GM18867 (cell line): ENCODE measurements around the gene ZMYND10.

Experiments
- ATAC-seq: cut with Tn5 transposase; IDR thresholded peaks from one replicate; pipeline ENCODE4 v1.9.1; 2021; ENCODE audit warnings: mild to moderate bottlenecking, moderate library complexity; ENCODE audit not compliant: unreplicated experiment

The ZMYND10 gene

DNA sequence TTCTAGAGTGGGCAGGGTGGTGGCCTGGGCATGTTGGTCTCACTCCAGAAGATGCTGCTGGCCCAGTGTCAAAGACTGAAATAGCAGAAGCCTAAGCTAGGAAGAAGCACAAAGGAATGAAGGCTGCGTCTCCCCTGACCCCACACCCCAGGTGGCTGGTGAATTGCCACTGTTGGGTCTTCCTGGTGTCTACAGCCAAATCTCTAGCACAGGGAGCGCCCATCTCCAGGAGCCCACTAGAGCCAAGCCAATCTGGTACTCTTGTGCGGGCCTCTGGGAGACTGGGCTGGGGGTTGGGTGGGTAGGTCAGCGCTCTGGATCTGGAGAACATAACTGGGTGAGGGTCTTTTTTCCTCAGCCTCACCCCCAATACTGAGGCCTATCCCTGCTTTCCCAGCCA, 18.4 kb downstream of the ZMYND10 start:
- no peak for ATAC-seq

DNA sequence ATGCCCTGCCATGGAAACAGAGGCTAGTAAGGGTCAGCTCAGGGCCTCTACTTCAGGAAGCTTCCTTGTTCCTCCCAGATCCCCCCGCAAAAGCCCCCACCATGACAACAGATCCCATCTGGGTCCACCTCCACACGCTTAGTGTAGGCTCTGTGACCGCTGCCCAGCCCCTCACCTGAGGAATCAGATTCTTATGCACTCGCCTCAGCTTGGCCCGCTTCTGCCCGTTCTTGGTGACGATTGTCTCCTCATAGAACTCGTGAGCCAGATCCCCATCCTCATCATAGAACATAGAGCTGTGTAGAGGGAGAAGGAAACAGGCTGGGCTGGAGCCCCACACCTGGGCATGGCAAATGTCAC, 19.4 kb downstream of the ZMYND10 start:
- ATAC-seq = no peak

DNA sequence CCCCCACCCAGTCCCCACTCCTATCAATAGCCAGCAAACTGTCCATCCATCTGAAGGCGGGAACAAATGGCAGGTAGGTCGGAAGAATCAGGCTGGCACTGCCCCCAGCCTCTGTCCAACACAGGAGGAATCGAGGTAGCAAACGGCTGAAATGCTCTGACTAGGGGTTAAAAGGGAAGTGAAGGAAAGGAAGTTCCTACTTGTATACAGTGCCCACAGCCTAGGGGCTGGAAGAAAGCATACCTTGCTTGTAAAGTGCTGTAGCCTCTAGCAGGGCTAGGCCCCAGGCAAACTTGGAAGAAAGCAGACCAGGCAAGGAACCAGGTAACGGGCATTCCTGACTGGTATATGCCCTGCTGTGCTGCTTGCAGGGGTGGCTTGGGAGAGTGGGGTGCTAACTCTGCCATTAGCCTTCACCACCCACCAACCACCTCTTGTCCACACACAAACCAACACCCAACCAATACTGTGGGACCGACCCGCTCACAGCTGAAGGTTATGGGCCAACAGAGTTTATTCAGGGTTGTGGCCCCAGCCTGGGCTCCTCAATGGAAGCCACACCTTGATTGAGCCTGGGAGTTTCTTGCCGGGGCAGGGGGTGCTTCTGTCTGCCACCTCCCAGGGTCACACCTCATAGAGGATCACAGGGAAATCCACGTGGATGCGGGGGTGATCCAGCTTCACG, 19.9 kb downstream of the ZMYND10 start:
- ATAC-seq = no peak

DNA sequence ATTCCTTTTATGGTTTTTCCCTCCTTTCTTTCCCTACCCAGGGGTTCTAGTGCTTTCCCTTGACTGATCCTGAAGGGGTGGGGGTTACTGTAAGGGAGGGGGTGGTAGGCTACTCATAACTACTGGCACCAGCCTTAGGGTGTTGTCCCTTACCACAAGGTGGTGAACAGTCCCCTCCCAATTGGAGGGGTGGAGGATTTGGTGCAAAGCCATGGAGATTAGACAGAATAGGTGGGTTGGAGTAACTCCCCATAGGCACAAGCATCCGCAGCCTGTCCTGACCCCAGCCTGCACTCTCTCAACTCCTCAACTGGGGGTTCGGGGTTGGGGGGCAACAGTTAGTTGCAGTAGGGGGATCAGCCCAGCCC, 20.4 kb downstream of the ZMYND10 start:
- no peak for ATAC-seq

DNA sequence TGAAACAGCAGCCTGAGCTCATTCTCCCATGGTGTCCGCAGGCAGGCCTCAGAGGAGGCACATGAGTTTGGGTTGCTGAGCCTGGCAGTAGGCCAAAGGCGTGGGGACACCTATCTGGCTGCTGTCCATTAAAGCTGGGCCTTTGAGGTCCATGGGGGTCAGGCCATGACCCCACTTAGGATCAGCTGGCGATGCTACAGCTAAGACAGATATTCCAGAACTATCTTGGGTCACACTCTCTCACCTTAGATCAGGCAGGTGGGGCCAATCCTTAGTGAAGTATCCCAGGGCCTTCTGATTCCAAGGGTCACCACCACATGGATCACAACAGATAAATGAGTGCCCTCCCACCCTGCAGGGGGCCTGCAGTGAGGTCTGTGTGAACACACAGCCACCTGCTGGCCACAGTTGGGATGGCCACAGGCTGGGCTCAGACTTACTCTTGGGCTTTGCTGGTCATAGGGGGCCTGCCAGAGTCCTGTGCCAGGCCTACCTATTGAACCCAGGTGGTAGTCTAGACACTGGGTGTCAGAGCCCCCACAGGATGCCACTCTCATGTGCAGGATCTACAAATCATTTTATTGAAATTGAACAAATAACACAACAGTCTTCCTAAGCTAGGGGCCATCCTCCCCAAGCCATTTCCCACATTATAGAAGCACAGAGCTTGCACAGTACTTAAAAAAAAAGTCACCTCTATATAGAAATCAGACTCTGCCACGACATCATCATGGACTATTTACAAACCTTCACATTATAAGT, 21.0 kb downstream of the ZMYND10 start:
- ATAC-seq = no peak

DNA sequence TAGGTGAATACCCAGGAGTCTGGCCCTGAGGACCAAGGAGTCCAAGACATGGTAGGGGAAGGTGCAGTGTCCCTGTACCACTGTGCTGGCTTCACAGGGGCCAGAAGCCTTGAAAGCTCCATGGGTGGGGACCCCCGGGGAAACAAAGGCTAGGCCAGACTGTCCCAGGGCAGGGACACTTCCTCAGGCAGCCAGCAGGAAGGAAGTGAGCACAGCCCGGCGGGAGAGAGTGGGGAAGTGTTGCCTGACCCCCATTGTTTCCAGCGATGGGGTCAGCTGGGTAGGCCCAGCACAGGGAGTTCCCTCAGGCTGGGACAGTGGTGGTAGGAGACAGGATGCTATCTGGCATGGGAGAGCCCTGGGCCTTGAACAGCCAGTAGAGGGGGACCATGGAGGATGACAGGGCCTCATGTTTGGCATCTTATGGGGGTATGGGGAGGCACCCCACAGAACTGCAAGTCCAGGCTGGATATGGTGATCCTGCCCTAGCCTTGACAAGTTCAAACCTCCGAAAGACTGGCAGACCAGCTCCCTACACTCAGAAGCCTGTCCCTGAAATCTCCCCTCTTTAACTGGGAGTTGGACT, 21.8 kb downstream of the ZMYND10 start:
- no peak for ATAC-seq

DNA sequence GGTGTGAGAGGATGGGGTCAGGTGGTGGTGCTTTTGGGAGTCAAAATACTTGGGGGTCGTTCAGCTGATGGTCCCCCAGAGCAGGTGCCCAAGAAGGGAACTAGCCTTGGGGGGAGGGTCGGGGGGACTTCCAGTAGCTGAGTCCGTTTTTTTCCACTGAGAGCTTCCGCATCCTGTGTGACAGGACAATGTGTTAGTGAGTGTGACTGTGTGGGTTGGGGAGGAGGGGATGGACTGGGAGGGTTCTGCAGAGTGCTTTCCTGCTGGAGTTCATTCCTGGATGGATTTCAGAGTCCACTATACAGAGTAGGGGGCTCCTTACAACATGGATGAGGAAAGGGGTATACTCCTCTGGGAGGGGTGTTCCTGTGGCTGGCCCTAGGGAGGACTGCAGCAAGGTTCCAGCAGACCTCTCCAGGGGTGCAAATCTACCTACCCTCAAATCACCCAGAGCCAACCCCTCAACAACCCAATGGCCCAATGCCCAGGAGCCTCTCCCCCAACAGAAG, 22.4 kb downstream of the ZMYND10 start:
- ATAC-seq = no peak

DNA sequence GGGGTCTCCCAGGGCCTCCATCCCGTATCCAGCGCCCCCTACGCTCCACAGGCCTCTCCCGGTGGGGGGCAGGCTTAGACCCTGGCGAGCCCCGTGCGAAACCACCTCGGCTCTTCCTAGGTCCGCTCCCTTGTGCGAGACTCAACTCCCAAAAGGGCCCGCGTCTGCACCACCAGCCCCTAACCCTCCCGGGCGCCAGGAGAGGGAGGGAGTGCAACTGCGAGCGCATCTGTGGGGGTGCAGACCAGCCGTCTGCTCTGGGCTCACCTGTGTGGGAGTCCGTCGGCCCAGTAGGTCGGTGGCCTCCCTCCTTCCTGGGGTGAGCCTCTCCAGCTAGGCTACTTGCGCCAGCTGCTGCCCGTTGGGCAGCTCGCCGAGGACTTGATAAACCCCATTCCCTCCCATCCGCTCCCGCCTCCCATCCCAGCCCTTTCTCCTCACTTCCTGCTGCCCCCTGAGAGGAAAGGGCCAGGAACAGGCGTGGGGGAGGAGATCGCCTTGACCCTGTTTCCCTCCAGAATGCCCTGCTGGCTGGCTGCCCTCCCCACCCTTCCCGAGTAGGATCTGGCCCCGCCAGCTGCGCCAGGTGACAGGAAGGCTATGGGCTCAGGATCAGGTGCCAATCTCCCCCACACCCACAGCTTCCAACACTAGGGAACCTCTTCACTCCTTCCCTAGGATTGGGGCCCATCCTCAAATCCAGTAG, 23.0 kb downstream of the ZMYND10 start, which contains the start of gene HYAL2:
Gene HYAL2, minus strand, starts transcription at position 360 of the 706 bp plus-strand sequence. CDS start 2,256 bp downstream, outside the sequence.
- ATAC-seq = no peak

DNA sequence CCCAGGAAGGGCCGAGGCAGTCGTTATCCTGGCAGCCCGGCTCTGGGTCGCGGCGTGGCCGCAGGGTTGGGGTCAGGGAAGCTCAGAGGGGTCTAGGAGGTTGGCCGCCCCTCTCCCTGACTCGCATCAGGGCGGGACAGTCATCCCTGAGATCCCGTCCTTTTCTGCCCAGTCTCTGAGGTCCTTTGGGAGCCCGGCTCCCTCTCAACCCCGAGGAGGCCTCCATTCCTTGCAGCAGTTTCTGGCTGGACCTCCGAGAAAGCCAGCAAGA, 23.5 kb downstream of the ZMYND10 start:
- no peak for ATAC-seq

DNA sequence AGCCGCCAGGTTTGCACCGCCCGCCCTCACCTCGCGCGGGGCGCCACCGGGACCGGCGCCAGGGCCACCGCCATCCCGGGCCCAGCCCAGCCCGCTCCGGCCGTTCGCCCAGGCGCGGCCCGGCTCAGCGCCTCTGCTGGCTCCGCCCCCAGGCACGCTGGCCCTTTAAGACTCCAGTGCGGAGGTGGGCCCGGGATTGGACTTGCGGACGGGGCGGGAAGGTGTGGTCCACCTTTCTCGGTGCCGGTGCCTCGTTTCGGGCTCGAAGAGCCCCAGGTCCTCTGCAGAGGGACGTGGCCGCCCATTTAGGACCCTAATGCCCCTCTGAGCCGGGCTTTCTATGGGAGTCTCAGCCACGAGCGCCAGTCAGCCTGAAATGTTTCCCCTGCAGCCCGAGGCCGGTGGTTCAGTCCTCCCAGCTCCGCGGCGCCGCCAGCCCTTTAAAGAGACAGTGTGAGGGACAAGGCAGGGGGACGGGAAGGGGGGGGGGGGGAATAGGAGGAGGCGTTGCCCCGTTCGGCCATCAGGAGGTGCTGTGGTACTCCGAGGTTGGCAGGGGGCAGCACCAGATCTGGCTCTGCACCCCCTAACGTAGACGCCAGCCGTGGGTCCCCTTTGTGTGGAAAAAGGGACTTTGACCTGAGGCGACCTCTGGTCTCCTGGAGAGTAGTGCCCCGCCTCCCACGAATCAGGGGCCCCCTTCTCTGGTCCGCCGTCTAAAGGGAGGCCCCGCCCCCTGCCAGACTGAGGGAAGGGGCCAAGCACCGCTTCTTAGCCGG, 24.0 kb downstream of the ZMYND10 start:
- ATAC-seq = peak; percentile 78

DNA sequence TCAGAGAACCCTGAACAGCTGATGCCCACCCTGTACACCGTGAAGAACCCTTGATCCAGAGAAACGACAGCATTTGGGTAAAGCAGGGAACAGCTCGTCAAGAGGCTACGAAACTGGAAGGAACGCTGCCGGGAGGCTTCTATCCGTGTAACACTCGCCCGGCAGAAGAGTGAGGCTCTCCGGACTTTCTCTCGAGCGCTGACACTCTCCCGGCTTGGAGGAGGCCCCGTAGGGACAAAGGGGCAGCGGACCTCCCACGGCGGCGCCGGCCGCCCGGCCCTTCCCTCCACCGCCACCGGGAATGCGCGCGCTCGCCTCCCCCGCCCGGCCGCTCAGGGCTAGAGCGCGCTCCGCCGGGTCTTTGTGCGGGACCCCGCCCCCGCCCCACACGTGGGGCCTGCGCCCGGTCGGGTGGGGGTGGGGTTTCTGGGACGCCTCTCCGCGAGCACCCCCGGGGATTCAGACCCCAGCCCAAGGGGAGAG, 24.6 kb downstream of the ZMYND10 start:
- ATAC-seq = peak; percentile 50

DNA sequence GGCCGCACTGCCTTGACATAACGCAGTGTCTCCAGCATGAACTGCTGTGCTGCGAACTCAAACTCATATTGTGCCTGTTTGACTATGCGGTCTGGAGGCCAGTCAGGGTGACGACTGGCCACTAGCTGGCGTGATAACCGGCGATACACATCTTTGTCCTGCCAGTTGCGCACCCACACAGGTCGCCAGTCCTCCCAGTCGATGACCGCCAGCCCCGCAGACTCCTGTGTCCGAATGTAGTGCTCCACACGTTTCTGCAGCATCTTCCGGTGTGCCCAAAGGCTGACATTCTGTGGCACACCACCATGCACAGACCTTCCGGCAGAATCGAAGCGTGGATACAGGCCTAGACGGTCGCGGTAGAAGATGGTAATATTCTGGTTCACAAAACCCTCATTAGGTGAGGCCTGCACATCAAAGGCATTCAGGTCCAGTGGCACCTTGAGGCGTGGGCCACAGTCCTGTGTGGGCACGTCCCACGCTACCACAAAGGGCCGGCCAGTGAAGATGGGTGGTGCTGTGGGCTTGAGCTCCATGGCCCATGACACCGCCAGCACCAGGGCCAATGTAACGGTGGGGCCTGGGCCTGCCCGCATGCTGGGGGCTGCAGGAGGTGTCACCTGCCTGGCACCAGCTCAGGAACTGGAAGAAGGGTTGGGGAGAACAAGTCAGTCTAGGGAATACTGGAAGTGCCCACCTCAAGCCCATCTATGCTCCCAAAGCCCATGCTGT, 25.5 kb downstream of the ZMYND10 start:
- ATAC-seq = no peak

DNA sequence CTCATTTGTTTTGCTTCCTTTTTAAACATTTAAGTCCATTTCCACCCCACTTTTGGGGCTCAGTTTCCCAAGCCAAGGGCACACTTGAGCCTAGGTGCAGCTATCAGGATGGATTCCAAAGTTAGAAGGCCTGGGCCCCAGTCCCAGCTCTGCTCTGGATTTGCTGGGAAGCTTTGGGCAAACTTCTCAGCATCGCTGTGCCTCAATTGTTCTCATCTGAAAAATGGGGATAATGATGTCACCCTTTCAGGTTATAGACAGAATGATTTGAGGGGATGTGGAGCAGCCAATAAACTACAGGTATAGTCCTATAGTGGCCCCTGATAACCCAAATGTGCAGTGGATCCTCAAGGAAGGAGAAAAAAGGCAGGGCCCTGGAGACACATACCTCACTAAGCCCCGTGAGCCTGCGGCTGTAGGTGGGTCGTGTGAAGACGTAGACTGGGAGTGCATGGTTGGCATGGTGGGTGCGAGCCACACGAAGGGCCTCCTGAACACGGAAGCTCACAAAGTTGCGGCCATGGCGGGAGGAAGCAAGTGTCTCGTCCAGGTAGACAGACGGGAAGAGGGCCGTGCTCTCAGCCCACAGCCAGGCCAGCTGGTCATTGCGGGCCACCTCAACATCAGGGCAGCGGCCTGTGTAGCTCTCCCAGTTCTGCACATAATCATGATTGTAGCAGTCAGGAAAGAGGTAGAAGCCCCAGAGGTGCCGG, 26.2 kb downstream of the ZMYND10 start:
- ATAC-seq = no peak

DNA sequence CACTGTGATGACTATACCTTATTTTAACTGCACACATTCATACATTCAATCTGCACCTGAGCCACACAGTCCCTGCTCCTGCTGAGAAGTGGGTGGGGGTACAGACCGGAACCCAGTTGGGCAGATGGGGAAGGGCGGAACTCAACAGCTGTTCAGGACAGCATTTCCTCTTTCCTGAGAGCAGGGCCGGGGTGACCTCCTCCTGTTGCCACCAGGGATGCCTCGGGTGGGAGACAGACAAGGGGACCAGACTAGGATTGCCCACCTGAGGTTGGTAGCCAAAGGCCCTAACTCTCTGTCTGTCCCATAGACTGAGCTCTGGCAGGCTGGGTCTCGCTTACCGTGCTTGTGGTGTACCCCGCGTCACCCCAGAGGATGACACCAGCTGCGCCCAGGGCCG, 26.9 kb downstream of the ZMYND10 start:
- no peak for ATAC-seq

DNA sequence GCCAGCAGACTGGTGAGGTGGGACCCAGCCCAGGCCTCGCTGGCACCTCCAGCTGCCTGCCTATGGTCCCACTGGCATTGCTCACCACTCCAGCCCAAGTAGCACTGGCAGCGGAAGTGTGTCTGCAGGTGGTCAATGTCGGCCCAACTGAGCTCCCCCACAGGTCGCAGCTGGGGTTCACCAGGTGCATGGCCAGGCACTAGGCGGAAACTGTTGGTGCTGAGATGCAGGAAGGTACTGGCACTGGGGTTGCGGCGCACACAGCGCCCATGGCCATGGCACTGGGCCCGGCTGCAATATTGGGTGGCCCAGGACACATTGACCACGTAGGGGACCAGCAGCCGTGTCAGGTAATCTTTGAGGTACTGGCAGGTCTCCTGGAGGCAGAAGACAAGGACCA, 27.4 kb downstream of the ZMYND10 start:
- no peak for ATAC-seq

DNA sequence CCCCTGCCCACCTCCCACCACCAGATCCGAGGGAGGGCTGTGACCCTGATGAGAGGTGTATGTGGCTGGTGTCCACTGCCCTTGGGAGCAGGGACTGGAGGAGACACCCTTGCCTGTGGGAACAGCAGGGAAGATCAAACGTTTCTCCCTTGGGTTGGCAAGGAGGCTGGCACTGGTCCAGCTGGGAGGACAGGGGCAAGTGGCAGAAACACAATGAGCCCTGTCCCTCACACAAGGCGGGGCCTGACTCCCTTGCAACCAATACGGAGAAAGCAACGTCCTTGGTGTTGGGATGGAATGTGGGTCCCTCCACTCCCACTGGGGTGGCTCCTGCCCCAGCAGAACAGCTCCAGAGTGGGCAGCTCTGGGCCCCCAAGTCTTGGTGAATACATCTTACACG, 28.2 kb downstream of the ZMYND10 start:
- no peak for ATAC-seq

DNA sequence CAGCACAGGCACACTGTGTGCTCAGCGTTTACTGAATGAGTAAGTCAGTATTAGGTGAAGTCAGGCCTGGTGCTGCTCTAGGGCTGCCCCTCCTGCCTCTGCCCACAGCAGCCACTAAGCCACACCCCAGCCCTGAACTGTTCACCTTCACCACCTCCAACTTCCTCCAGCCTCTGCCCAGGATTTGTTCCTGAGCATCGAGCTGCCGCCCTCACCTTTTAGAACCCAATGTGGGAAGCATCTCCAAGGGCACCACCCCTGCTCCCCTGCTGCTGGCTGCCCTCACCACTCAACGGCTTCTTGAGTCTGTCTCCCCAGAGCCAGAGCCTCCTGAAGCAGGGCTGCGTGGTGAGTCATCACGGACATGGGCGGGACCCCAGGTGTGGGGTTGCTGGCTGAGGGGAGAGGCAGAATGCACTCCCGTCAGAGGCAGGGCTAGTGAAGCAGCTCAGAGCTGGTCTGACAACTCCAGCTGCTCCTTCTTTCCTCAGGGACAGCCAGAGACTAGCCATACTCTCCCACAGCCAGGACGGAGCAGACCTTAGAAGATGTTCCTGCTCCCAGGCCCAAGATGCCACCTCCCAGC, 28.8 kb downstream of the ZMYND10 start:
- no peak for ATAC-seq

DNA sequence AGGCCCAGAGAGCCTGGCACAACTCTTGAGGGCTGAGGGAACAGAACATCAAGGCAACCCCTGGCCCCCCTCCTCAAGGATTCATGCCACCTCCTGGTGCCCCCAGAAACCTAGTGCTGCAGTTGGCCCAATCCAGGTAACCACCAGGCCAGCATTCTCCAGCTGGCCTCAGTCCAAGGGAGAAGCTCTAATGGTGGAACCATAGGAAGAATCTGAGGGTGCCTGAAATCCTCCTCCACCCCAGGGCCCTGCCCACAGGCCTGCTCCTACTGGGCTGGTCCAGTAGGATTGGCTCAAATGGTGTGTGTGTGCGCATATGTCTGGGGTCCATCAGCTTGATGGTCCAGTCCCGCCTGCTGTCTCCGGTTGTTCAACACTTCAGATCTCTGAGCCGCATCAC, 30.7 kb downstream of the ZMYND10 start:
- ATAC-seq = no peak

DNA sequence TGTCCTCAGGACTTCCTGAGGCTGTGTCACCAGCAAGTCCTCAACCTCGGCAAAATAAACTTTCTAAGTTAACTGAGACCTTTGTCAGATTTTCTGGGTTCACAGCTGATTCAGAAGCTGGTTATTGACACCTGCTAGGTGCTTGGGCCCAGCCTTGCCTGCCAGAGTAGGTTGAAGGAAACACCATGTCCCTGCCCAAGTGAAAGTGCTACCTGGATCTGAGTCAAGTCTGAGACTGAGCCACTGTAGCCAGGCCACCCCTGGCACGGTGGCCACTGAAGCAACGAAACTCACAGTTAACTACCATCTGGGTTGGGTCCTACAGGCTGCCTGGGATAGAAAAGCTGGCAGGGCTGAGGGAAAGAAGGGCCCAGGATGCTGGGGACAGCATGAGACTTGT, 31.2 kb downstream of the ZMYND10 start:
- no peak for ATAC-seq
